OCI-LY7 (cell line): ENCODE results near the gene GTPBP4. TPM values are rescaled to one million over a fixed set of nuclear protein-coding genes. Genes with fewer than 3 reads are reported as not detected.

Source experiments
- BruUV-seq: library from RNA; stranded (reverse); fragments of 400-500 nt; replicated peaks from 2 replicates; lab custom pipeline; 2021; lab: Mats Ljungman, UMichigan
- CTCF ChIA-PET: fragments of 300-600 bp; sonication (Branson Sonifier 250); formaldehyde crosslinking; loops from one replicate; lab custom pipeline; 2022; ENCODE audit warnings: antibody characterized with exemption; ENCODE audit not compliant: unreplicated experiment; lab: Charles Lee
- POLR2A ChIA-PET: fragments of 300-600 bp; sonication (Branson Sonifier 250); formaldehyde crosslinking; loops from one replicate; lab custom pipeline; 2022; ENCODE audit warnings: antibody characterized with exemption; lab: Charles Lee
- DNase-seq: peaks from one replicate; pipeline ENCODE4 v3.0.0-alpha.2; 2015; ENCODE audit warnings: low spot score
- H2AFZ ChIP-seq: fragments of 200-600 bp; sonication (generic), shearing (Covaris generic); 2 replicates; pipeline ENCODE4 v1.6.1; 2014; ENCODE audit warnings: mild to moderate bottlenecking, antibody characterized with exemption, low read length, moderate library complexity
- H3K27ac ChIP-seq: fragments of 200-600 bp; sonication (generic); 2 replicates; pipeline ENCODE4 v1.5.1; 2014; ENCODE audit warnings: mixed run types, low read depth, mild to moderate bottlenecking, moderate library complexity, low read length, inconsistent platforms; ENCODE audit not compliant: poor library complexity, severe bottlenecking
- H3K36me3 ChIP-seq: fragments of 200-600 bp; sonication (generic); 2 replicates; pipeline ENCODE4 v1.6.1; 2014; ENCODE audit warnings: mild to moderate bottlenecking, antibody characterized with exemption, low read length, moderate library complexity, mixed read lengths; ENCODE audit not compliant: insufficient read depth
- H3K4me1 ChIP-seq: fragments of 200-600 bp; sonication (generic); 2 replicates; pipeline ENCODE4 v1.5.1; 2014; ENCODE audit warnings: mild to moderate bottlenecking, low read length; ENCODE audit not compliant: insufficient read depth, poor library complexity, severe bottlenecking
- H3K4me2 ChIP-seq: fragments of 200-600 bp; sonication (generic); 2 replicates; pipeline ENCODE4 v1.6.1; 2014; ENCODE audit warnings: mild to moderate bottlenecking, low read length
- H3K4me3 ChIP-seq: fragments of 200-600 bp; sonication (generic); 2 replicates; pipeline ENCODE4 v1.5.1; 2014; ENCODE audit warnings: mild to moderate bottlenecking, low read depth, low read length; ENCODE audit not compliant: poor library complexity, severe bottlenecking
- H3K79me2 ChIP-seq: fragments of 200-600 bp; sonication (generic); 2 replicates; pipeline ENCODE4 v1.6.1; 2016; ENCODE audit warnings: low read depth, mild to moderate bottlenecking, low read length, moderate library complexity, mixed read lengths; ENCODE audit not compliant: insufficient read depth
- H3K9me2 ChIP-seq: fragments of 200-600 bp; sonication (generic); 2 replicates; pipeline ENCODE4 v1.6.1; 2016; ENCODE audit warnings: mild to moderate bottlenecking, low read length, mixed read lengths; ENCODE audit not compliant: insufficient read depth
- H3K9me3 ChIP-seq: fragments of 200-600 bp; sonication (generic); 2 replicates; pipeline ENCODE4 v1.6.1; 2014; ENCODE audit warnings: mild to moderate bottlenecking, mixed run types, low read length, mixed read lengths
- H4K20me1 ChIP-seq: fragments of 200-600 bp; sonication (generic); 2 replicates; pipeline ENCODE4 v1.6.1; 2014; ENCODE audit warnings: mild to moderate bottlenecking, antibody characterized with exemption, low read length, moderate library complexity, mixed read lengths; ENCODE audit not compliant: insufficient read depth
- CTCF ChIP-seq: fragments of 200-600 bp; sonication (generic); conservative IDR thresholded peaks from 2 replicates; pipeline ENCODE4 v1.5.1; 2014; ENCODE audit warnings: mild to moderate bottlenecking, antibody characterized with exemption, low read length, moderate library complexity, mixed read lengths
- EZH2phosphoT487 ChIP-seq: fragments of 200-600 bp; sonication (generic); IDR thresholded peaks from 2 replicates; pipeline ENCODE4 v1.6.1; 2018; ENCODE audit warnings: low read depth, borderline replicate concordance, mild to moderate bottlenecking, mixed run types, antibody characterized with exemption, low read length, moderate library complexity, mixed read lengths
- intact Hi-C: fragments of 100-400 bp; cut with micrococcal nuclease; formaldehyde crosslinking; loops from one replicate; pipeline ENCODE4 v1.10.0; 2022; ENCODE audit not compliant: unreplicated experiment
- total RNA-seq, 2 experiments: library from RNA; depleted of rRNA in 1 of 2; stranded (reverse); fragments of >200 nt in 1 of 2; shearing (Covaris generic) in 1 of 2; gene quantifications; 2 replicates each; pipeline ENCODE4 v1.2.3, GENCODE V29; 2014 to 2022

The GTPBP4 gene
- total RNA-seq, 2 experiments from 2014 or later = 61.0 to 108 TPM

- H3K36me3 ChIP-seq = peaks cover 31% of the 10 kb centered on the region
- no peaks in the 10 kb centered on the region for H3K9me2 ChIP-seq
- H3K27ac ChIP-seq = no peak overlapping the region
- H3K9me3 ChIP-seq = no peaks in the 10 kb centered on the region
- TF ChIP-seq EZH2phosphoT487 = no peak
- TF ChIP-seq CTCF = no peak
- intact Hi-C loops = no loop called here
- H3K4me1 ChIP-seq = no peaks in the 10 kb centered on the region
- POLR2A ChIA-PET = no interaction called here
- no peak overlapping the region for H3K4me3 ChIP-seq
- no TSS peak for BruUV-seq
- H4K20me1 ChIP-seq = no peaks in the 10 kb centered on the region
- no peak for DNase-seq
- no peaks in the 10 kb centered on the region for H3K79me2 ChIP-seq
- no peak overlapping the region for H2AFZ ChIP-seq
- CTCF ChIA-PET = no interaction called here
- H3K4me2 ChIP-seq = no peak overlapping the region
Measured at GRCh38 chr10:1034758-1035157, 46.5 kb downstream of the GTPBP4 start.

- no TSS peak for BruUV-seq
- Histone ChIP-seq H3K79me2 (peaks cover under 1% of the 10 kb centered on the region; the same call in 1 of the 2 replicates), H3K27ac (no peak overlapping the region), H3K9me2 (no peaks in the 10 kb centered on the region), H3K4me2 (no peak overlapping the region), H2AFZ (no peak overlapping the region), H3K4me3 (no peak overlapping the region), H4K20me1 (peaks cover 3% of the 10 kb centered on the region; the same call in 1 of the 2 replicates), H3K4me1 (no peaks in the 10 kb centered on the region), H3K36me3 (peaks cover 35% of the 10 kb centered on the region), H3K9me3 (no peaks in the 10 kb centered on the region)
- POLR2A ChIA-PET = no interaction called here
- no peak for DNase-seq
- CTCF ChIA-PET = no interaction called here
- no peak for TF ChIP-seq EZH2phosphoT487
- TF ChIP-seq CTCF = no peak
- intact Hi-C loops = no loop called here
Measured at GRCh38 chr10:1035201-1035600, 47.0 kb downstream of the GTPBP4 start.

GRCh38 chr10:1036341-1036791 lies 48.1 kb downstream of the GTPBP4 start:
- peaks cover 47% of the 10 kb centered on the region for H3K36me3 ChIP-seq
- H3K79me2 ChIP-seq = peaks cover 8% of the 10 kb centered on the region; the same call in 1 of the 2 replicates
- no peaks in the 10 kb centered on the region for H3K9me2 ChIP-seq
- peaks cover 6% of the 10 kb centered on the region; the same call in 1 of the 2 replicates for H4K20me1 ChIP-seq
- H2AFZ ChIP-seq = no peak overlapping the region
- H3K27ac ChIP-seq = no peak overlapping the region
- no peak overlapping the region for H3K4me3 ChIP-seq
- ChIA-PET POLR2A (no interaction called here), CTCF (no interaction called here)
- no peaks in the 10 kb centered on the region for H3K4me1 ChIP-seq
- H3K9me3 ChIP-seq = no peaks in the 10 kb centered on the region
- intact Hi-C loops = no loop called here
- no peak for DNase-seq
- no TSS peak for BruUV-seq
- no peak for TF ChIP-seq EZH2phosphoT487
- H3K4me2 ChIP-seq = no peak overlapping the region
